Hematopoietic multipotent progenitor cell treated with erythropoietin and hydrocortisone succinate and interleukin-3 and kit ligand, for 8 days (in vitro differentiated cells): ENCODE data around the gene FLNB.

ENCODE experiments used
- DNase-seq: peaks from one replicate; pipeline ENCODE4 v3.0.0-alpha.2; 2015

The FLNB gene

GRCh38 chr3:58112185-58112535 lies 103.9 kb downstream of the FLNB start:
- DNase-seq = no peak

- no peak for DNase-seq
These were observed 107.0 kb downstream of the FLNB start for GRCh38 chr3:58115175-58115574.

- DNase-seq = no peak
These were observed 108.1 kb downstream of the FLNB start for GRCh38 chr3:58116161-58116955.

GRCh38 chr3:58116985-58117384 lies 108.8 kb downstream of the FLNB start:
- DNase-seq = no peak

GRCh38 chr3:58117561-58118181 lies 109.4 kb downstream of the FLNB start:
- no peak for DNase-seq

GRCh38 chr3:58119186-58119585 lies 111.0 kb downstream of the FLNB start:
- DNase-seq = no peak

- peak; percentile 11 for DNase-seq
These were observed 112.0 kb downstream of the FLNB start for GRCh38 chr3:58120075-58120812.

- no peak for DNase-seq
These were observed 113.0 kb downstream of the FLNB start for GRCh38 chr3:58121183-58121582.

- DNase-seq = no peak
These were observed 114.9 kb downstream of the FLNB start for GRCh38 chr3:58122936-58123700.

GRCh38 chr3:58124387-58124786 lies 116.2 kb downstream of the FLNB start:
- DNase-seq = no peak

- no peak for DNase-seq
These were observed 121.0 kb downstream of the FLNB start for GRCh38 chr3:58129041-58129770.

GRCh38 chr3:58130591-58130990 lies 122.4 kb downstream of the FLNB start:
- no peak for DNase-seq

GRCh38 chr3:58131101-58131825 lies 123.0 kb downstream of the FLNB start:
- DNase-seq = no peak

GRCh38 chr3:58132850-58133249 lies 124.6 kb downstream of the FLNB start:
- no peak for DNase-seq

- DNase-seq = no peak
These were observed 126.2 kb downstream of the FLNB start for GRCh38 chr3:58134468-58134867.

GRCh38 chr3:58135712-58136543 lies 127.7 kb downstream of the FLNB start:
- no peak for DNase-seq

GRCh38 chr3:58137306-58137705 lies 129.1 kb downstream of the FLNB start:
- DNase-seq = no peak

GRCh38 chr3:58141766-58142345 lies 133.6 kb downstream of the FLNB start:
- no peak for DNase-seq

GRCh38 chr3:58143417-58144055 lies 135.3 kb downstream of the FLNB start:
- DNase-seq = no peak
